NOMO-1 treated with dmso at 0.1 percent for 144 hours (cell line): Measurements from ENCODE around the gene BACE1.

ENCODE experiments used
- DNase-seq: peaks from one replicate; lab custom pipeline; 2025; ENCODE audit not compliant: unreplicated experiment; lab: John Stamatoyannopoulos, UW

The BACE1 gene

GRCh38 chr11:117309310-117309709 lies 6.7 kb downstream of the BACE1 start:
- DNase-seq, result no peak

- DNase-seq, result no peak
Measured at GRCh38 chr11:117305145-117305544, 10.9 kb downstream of the BACE1 start.

DNA sequence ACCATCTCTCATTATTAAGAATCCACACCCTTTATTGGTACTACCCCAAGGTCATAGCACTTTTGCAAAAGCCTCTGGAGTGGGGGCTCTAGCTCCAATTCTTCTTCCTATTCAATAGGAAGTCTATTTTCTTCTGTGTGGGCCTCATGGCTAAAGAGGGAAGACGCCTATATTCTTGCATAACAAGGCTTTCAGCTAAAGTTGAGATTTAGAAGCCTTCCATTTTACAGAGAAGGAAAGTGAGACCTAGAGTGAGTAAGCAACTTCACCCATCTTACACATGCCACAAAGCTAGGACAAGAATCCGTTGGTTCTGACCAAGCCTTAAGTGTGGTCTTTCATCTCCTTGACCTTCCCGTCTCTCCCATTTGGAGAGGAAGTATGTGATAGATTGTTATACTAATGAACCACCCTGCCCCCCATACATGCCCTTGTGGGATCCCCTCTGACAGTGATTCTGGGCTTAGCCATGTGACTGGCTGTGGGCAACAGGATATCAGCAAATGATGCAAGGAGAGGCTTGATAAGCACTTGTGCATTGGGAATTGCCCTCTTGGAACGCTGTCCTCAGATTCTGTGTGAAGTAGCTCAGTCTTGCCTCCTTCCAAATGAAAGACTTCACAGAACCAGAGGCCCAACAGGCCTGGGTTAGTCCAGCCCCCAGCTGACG lies 12.3 kb downstream of the BACE1 start:
- DNase-seq, result no peak

DNA sequence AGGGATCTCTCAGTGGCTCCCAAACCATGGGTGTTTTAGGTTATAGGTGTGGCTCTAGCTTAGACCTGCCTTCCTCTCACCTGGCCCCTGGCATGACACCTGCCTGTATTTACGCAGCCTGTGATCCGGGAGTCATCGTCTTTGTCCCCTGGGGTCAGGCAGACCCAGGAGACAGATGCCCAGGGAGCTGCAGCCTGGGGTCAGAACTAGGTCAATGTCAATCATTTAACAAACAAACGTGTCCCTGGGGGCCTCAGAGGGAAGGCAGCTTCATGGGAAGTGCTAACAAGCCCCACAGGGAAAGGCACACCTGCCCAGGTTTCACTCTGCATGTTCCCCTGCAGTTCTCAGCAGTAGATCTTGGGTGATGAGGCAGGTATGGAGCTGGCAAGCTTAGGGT lies 13.0 kb downstream of the BACE1 start:
- no peak for DNase-seq

DNA sequence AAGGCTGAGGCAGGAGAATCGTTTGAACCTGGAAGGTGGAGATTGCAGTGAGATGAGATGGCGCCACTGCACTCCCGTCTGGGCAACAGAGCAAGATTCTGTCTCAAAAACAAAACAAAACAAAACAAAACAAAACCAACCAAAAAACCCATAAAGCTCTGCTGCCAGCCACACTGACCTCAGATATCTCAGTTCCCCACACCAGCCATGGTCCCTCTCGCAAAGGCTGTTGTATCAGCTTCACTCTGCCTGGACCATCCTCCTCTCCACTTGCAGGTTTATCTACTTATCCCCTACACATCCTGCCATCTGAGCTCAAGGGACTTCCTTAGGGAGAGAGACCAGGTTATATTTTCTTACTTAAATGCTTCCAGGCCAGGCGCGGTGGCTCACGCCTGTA lies 13.8 kb downstream of the BACE1 start:
- DNase-seq, result no peak

DNA sequence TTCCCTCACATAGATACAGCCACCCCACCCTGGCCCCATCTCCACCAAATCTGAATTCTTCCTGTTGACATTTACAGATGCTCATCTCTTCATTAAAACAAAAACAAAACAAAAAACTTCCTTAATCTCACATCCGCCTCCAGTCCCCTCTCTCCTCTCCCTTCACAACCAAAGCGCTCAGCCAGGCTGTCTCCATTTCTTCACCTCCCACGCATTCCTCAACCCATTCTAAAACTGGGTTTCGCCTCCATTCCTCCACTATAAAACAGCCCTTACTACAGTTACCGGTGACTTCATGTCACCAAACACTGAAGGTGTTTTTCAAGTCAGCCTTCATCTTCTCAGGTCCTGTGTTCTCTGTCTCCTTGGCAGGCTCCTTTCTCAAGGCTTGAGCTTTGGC lies 15.3 kb downstream of the BACE1 start:
- DNase-seq, result no peak

GRCh38 chr11:117300283-117300663 lies 15.8 kb downstream of the BACE1 start:
- no peak for DNase-seq

DNA sequence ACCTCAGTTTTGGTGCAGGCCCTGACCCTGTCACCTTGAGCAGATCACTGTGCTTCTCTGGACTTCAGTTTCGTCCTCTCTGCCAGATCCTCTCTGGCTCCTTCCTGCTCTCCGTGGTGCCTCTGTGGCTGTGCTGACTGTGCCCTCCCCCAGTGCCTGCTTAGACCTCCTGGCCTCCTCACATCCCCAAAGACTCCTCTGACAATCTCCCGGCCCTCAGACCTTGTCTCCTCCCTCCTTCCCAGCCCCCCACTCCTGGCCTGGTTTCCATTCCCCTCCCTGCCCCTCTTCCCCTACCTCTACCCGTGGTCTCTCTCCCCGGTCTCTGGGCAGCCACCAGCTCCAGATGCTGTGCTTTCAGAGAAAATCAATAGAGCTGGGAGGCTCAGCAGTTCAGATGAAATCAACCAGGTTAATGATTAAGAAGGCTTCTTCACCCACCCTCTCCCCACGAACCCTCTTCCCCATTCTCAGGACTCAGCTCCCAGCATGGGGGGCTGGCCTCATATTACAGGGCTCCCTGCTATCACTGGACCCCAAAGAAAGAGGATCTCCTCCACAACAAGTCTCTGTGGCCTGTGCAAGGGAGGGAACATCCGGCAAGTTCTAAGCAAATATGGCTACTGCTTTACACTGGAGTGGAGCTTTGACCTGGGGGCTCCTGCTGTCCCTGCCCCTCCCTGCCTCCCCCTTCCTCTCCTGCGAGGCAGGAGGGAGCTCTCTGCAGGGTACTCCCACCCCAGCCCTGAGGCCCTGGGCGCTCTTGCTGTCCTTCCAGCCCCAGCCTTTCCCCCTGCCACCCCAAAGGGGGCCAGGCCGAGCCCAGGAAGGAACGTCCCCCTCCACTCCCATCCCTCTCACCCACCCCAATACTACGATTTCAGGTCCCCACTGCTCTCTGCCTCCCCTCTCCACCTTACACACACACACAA lies 16.4 kb downstream of the BACE1 start:
- no peak for DNase-seq

GRCh38 chr11:117298195-117298594 lies 17.9 kb downstream of the BACE1 start:
- no peak for DNase-seq

DNA sequence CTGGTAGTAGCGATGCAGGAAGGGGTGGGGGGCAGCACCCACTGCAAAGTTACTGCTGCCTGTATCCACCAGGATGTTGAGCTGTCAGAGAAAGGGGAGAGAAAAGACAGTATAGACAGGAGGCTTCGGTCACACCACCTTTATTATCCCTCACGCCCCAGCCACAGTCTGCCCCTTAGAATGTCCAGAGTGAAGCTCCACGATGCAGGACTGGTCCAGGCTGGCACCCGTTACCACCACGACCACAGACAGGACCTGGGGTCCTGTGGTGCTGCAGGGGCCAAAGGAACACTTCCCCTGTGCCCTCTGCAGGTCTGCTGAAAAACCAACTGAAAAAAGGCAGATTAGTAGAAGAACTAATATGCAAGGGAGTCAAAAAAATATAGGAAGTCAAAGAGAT lies 19.2 kb downstream of the BACE1 start:
- DNase-seq, result no peak

DNA sequence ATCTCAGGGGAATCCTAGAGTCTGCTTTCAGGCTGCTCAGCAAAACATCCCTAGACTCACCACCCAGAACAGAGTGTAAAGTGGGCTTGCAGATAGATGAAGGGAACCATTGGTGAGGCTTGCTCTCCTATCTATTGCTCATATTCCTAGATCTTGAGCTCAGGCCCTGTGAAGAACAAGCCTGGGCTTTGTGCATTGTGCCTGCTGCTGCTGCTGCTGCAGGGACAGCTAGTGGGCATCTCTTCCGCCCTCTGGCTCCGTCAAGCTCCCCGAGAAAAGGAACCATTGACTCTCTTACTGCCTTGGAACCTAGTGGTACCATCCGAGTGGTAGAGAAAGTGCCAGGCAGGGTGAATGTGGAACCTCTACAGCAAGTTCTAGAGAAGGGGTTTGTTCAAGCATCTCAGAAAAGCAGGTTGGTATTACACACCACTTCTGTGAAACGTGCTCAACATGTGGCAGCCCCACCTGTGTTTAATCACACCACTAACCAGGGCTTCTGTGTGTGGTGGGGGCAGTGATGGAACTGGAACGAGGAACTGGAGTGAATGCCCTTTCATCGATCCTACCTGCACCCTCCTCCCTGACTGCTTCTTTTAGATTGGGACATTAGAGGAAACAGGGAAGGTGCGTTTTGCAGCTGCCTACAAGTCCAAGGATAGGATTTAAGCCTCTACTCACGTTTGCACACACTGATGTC lies 20.5 kb downstream of the BACE1 start:
- no peak for DNase-seq

DNA sequence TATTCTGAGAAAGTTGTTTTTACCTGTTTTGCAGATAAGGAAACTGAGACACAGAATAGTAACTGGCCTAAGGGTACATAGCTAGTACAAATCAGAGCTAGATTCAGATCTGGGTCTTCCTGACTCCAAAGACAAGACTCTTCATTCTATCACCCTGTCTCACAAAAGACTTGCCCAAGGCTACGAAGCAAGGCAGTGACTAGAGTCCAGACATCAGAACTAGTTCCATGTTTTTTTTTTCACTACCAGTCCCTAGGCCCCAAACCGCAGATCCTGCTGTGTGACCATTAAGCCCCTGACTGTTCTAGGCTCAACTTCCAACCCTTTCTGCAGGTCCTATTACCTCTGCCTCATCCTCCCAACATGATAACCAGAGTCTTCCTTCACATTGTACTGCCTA lies 23.4 kb downstream of the BACE1 start:
- DNase-seq, result no peak

DNA sequence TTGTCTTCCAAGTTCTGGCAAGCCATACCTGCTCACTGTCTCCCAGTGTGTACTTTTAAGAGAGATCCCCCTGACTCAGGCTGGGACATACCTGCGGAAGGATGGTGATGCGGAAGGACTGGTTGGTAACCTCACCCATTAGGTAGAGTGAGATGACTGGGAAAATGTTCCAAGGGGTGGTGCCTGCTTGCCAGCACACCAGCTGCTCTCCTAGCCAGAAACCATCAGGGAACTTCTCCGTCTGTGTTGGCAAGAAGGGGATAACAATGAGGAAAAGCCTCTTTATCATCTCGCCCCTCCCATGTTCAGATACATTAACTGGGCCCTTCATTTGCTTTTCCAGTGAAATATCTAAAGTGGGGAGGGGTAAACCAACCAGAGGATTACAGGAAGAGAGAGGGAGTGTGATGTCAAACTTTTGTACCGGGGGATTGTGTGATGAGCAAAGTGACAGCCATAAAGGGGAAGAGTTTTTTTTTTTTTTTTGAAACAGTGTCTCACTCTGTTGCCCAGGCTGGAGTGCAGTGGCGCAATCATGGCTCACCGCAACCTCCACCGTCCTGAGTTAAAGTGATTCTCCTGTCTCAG lies 25.2 kb downstream of the BACE1 start, which contains the start of gene BACE1-AS:
Gene BACE1-AS, plus strand, starts transcription at position 538 of the 588 bp plus-strand sequence.
- DNase-seq, result no peak

GRCh38 chr11:117289795-117290194 lies 26.3 kb downstream of the BACE1 start:
- no peak for DNase-seq

DNA sequence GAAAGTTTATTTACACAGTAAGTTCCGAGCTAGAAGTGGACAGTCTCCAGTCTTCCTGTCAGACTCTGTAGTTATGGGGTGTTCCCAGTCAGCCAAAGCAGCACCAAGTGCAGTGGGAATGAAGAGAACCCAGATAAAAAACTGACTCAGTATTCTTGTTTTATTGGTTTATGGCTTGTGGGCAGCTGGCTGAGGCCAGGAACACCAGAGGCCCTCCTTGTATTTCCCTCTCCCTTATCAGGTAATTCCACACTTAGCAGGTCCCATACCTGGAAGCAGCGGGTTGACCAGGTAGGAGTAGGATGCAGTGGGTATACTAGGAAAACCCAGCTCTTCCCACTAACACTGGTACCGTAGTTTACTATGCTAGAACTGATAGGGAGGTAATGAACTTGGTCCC lies 28.4 kb downstream of the BACE1 start:
- no peak for DNase-seq

DNA sequence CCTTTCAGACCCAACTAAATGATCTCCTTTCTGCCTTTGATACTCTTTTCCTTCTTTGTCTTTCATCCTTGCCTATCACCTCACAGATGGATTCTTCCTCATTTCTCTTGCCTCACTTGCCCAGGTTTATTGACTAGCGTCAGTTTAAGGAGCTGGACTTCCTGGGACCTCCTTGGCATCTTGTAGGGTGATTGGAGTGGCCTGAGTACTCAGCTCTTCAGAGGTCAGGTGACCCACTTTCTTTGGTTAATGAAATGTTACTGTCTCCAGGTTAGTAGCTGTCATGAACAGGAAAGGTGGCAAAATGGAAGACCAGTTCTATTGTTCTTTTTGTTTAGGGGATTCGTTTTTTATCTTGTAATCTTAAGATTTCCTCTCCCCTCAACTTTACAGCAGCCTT lies 29.5 kb downstream of the BACE1 start:
- no peak for DNase-seq

DNA sequence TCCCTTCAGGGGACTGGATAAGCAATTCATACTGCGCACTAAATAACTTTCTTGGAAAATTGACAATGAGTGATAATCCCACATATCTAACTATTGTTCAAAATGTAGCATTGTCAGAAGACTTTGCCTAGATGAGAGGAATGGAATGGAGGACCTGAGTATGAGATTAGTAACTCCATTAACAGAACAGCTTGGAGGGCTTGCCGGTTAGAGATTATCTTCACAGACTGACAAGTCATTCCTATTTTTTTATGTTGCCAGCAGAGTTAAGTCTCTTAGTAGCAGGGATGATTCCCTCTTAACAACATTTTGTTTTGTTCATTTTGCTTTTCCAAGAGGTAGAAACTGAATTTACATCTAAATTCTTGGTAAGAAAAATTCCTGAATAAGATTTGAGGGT lies 32.0 kb downstream of the BACE1 start:
- no peak for DNase-seq

GRCh38 chr11:117282956-117283355 lies 33.1 kb downstream of the BACE1 start:
- no peak for DNase-seq

DNA sequence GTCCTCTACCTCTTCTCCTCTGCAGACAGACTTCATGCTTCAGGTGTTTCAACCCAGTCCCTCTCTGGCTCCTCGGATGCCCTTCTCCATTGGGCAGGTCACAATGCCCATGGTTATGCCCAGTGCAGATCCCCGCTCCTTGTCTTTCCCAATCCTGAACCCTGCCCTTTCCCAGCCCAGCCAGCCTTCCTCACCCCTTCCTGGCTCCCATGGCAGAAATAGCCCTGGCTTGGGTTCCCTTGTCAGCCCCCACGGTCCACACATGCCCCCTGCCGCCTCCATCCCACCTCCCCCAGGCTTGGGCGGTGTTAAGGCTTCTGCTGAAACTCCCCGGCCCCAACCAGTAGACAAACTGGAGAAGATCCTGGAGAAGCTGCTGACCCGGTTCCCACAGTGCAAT lies 34.2 kb downstream of the BACE1 start:
- no peak for DNase-seq

- no peak for DNase-seq
Measured at GRCh38 chr11:117281159-117281558, 34.9 kb downstream of the BACE1 start.

DNA sequence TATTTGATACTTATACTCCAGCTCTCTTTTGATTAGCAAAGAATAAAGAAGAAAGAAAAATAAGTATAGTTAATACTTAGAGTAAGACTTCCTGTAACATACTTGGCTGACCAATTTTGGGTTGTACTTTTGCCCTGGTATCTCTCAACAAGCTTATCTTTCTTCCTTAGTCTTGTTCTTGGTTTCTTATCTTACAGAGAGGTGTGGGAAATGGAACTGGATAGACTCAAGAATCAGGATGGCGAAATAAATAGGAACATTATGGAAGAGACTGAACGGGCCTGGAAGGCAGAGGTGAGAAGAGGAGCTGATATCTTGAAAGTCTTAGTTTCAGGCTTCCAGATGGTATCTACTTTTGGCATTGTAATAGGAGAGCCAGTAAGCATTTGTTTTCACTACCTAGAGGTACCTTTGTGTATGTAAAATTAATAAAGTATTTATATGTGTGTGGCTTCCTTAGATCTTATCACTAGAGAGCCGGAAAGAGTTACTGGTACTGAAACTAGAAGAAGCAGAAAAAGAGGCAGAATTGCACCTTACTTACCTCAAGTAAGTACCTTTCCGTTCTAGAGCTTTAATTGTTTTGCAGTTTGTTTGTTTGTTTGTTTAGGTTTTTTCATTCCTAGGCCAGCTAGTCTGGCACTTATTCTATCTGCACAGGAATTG lies 36.2 kb downstream of the BACE1 start:
- no peak for DNase-seq
